ENCODE data around the gene R3HDM2. TPM values are rescaled to one million over a fixed set of nuclear protein-coding genes. Genes with fewer than 3 reads are reported as not detected.

The R3HDM2 gene
- total and polyA plus RNA-seq, 2 donors (not counting 1 experiment from before 2014, with no cell fraction given) = 104 to 129 TPM

DNA sequence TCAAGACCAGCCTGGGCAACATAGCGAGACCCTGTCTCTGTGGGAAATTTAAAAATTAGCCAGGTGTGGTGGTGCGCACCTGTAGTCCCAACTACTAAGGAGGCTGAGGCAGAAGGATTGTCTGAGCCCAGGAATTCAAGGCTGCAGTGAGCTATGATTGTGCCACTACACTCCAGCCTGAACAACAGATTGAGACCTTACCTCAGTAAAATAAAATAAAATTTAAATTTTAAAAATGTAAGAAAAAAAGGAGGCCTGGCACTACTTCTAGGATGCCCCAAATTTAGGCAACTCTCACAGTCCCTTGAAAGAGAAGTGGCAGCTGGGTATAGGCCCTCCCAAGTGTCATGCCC lies 23.3 kb upstream of the R3HDM2 start:
- peaks cover 4% of the 10 kb centered on the region for H3K27me3 Mint-ChIP-seq
- intact Hi-C loops (cut with micrococcal nuclease) = loop anchor here (10.0 kb wide), 1 partner anchor 301 kb away; the partner anchor contains the start of genes CDK4 and MARCHF9
- H3K27ac ChIP-seq (ENCODE audit: low read length in 2 of 2) = no peak overlapping the region
- no peak overlapping the region for H3K4me3 Mint-ChIP-seq
- H3K9ac ChIP-seq (ENCODE audit: low read length) = no peak overlapping the region
- no peaks in the 10 kb centered on the region for H3K27me3 ChIP-seq (replicated peaks in 1 of 4; ENCODE audit: control extremely low read depth in 1 of 4, control insufficient read depth in 3 of 4, insufficient read depth in 4 of 4, low read length in 3 of 4)
- no peak overlapping the region for H2AFZ ChIP-seq (ENCODE audit: insufficient read depth, low read depth, low read length, poor library complexity, severe bottlenecking)
- peaks cover 14 to 18% of the 10 kb centered on the region in 2 donors for H3K4me1 ChIP-seq (ENCODE audit: control insufficient read depth in 2 of 2, insufficient read depth in 2 of 2, low read length in 2 of 2)
- H3K36me3 ChIP-seq (replicated peaks in 1 of 2; ENCODE audit: control extremely low read depth in 1 of 2, control insufficient read depth in 1 of 2, extremely low read depth in 1 of 2, insufficient read depth in 2 of 2, low read length in 1 of 2) = no peaks in the 10 kb centered on the region
- H4K20me1 ChIP-seq (ENCODE audit: control insufficient read depth, insufficient read depth, low read length, poor library complexity, severe bottlenecking) = no peaks in the 10 kb centered on the region
- H3K27ac Mint-ChIP-seq = no peak overlapping the region
- TF ChIP-seq, protein P1, sequence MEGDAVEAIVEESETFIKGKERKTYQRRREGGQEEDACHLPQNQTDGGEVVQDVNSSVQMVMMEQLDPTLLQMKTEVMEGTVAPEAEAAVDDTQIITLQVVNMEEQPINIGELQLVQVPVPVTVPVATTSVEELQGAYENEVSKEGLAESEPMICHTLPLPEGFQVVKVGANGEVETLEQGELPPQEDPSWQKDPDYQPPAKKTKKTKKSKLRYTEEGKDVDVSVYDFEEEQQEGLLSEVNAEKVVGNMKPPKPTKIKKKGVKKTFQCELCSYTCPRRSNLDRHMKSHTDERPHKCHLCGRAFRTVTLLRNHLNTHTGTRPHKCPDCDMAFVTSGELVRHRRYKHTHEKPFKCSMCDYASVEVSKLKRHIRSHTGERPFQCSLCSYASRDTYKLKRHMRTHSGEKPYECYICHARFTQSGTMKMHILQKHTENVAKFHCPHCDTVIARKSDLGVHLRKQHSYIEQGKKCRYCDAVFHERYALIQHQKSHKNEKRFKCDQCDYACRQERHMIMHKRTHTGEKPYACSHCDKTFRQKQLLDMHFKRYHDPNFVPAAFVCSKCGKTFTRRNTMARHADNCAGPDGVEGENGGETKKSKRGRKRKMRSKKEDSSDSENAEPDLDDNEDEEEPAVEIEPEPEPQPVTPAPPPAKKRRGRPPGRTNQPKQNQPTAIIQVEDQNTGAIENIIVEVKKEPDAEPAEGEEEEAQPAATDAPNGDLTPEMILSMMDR (IDR thresholded peaks at IDR 0.05) = no peak
- TF ChIP-seq EZH2 (IDR thresholded peaks at IDR 0.05; ENCODE audit: borderline replicate concordance, insufficient read depth, low read depth, low read length, poor library complexity, severe bottlenecking) = no peak
- ATAC-seq (ENCODE audit: low read depth) (no peak), DNase-seq (no peak)
- ChIA-PET CTCF (interaction anchor here (0.7 to 6.9 kb wide), 10 partner anchors 10 to 240 kb away, joined by 3 to 126 read pairs (median 6); no protein-coding TSS in a partner anchor), POLR2A (no interaction called here)
- no peak overlapping the region for H3K4me2 ChIP-seq (replicated peaks; ENCODE audit: low read depth, low read length, poor library complexity, severe bottlenecking)
- H3K4me3 ChIP-seq (ENCODE audit: control extremely low read depth in 1 of 5, extremely low read depth in 1 of 5, insufficient read depth in 1 of 5, low read depth in 2 of 5, low read length in 4 of 5) = no peak overlapping the region
- no peaks in the 10 kb centered on the region for H3K9me3 Mint-ChIP-seq (ENCODE audit: insufficient read depth)
- H3K9me3 ChIP-seq (ENCODE audit: control extremely low read depth in 1 of 3, control insufficient read depth in 2 of 3, insufficient read depth in 1 of 3, low read length in 2 of 3) = no peaks in the 10 kb centered on the region
- H3K4me1 Mint-ChIP-seq = peaks cover 25% of the 10 kb centered on the region
- H3K79me2 ChIP-seq (ENCODE audit: control insufficient read depth, insufficient read depth, low read length) = no peaks in the 10 kb centered on the region
- 94% methylated on average over 2 of the region's 2 CpGs for WGBS (ENCODE audit: insufficient coverage)

DNA sequence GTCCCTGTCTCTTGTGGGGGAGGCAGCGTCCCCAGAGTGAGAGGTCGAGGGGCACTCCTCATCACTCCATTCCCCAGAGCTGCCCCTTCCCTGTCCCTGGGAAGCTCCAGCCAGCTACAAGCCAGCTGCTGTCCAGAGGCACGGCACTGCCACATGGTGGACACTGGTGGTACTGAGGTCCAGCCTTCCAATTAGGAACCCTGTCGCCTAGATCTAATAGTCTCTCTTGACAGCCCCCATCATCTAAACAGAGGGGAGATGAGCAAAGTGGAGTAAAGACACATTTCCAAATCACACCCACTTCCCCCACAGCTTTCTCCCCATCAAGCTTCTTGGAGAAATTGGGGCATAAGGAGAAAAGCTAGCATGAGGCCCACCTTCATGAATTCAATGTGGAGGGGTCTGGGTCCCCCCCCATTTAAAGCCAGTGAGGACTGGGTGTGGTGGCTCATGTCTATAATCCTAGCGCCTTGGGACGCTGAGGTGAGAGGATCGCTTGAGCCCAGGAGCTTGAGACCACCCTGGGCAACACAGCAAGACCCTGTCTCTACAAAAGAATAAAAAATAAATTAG lies 22.2 kb upstream of the R3HDM2 start:
- Histone ChIP-seq H3K9ac (ENCODE audit: low read length) (no peak overlapping the region), H2AFZ (ENCODE audit: insufficient read depth, low read depth, low read length, poor library complexity, severe bottlenecking) (no peak overlapping the region)

More for the DNA sequence above, 22.2 kb upstream of the R3HDM2 start:
- Histone ChIP-seq H3K4me2 (replicated peaks; ENCODE audit: low read depth, low read length, poor library complexity, severe bottlenecking) (no peak overlapping the region), H4K20me1 (ENCODE audit: control insufficient read depth, insufficient read depth, low read length, poor library complexity, severe bottlenecking) (no peaks in the 10 kb centered on the region), H3K27me3 (replicated peaks in 1 of 4; ENCODE audit: control extremely low read depth in 1 of 4, control insufficient read depth in 3 of 4, insufficient read depth in 4 of 4, low read length in 3 of 4) (no peaks in the 10 kb centered on the region), H3K27ac (ENCODE audit: low read length in 2 of 2) (no peak overlapping the region), H3K4me3 (ENCODE audit: control extremely low read depth in 1 of 5, extremely low read depth in 1 of 5, insufficient read depth in 1 of 5, low read depth in 2 of 5, low read length in 4 of 5) (no peak overlapping the region), H3K9me3 (ENCODE audit: control extremely low read depth in 1 of 3, control insufficient read depth in 2 of 3, insufficient read depth in 1 of 3, low read length in 2 of 3) (no peaks in the 10 kb centered on the region), H3K36me3 (replicated peaks in 1 of 2; ENCODE audit: control extremely low read depth in 1 of 2, control insufficient read depth in 1 of 2, extremely low read depth in 1 of 2, insufficient read depth in 2 of 2, low read length in 1 of 2) (no peaks in the 10 kb centered on the region), H3K79me2 (ENCODE audit: control insufficient read depth, insufficient read depth, low read length) (no peaks in the 10 kb centered on the region), H3K4me1 (ENCODE audit: control insufficient read depth in 2 of 2, insufficient read depth in 2 of 2, low read length in 2 of 2) (peaks cover 7 to 10% of the 10 kb centered on the region in 2 donors)
- peak; percentile 61 for DNase-seq
- intact Hi-C loops (cut with micrococcal nuclease) = loop anchor here (1.0 to 10.0 kb wide), 2 partner anchors 190 to 302 kb away; partner anchors contain the start of genes CDK4 and MARCHF9
- Mint-ChIP-seq H3K4me1 (peaks cover 15% of the 10 kb centered on the region), H3K9me3 (ENCODE audit: insufficient read depth) (no peaks in the 10 kb centered on the region), H3K27me3 (peaks cover 4% of the 10 kb centered on the region), H3K27ac (peak overlapping the region; percentile 11), H3K4me3 (no peak overlapping the region)
- no peak for TF ChIP-seq EZH2 (IDR thresholded peaks at IDR 0.05; ENCODE audit: borderline replicate concordance, insufficient read depth, low read depth, low read length, poor library complexity, severe bottlenecking)
- TF ChIP-seq, protein P1 (IDR thresholded peaks at IDR 0.05) = peak; percentile 72
- ATAC-seq (ENCODE audit: low read depth) = peak; percentile 55
- ChIA-PET CTCF (interaction anchor here (0.7 to 6.9 kb wide), 31 partner anchors 8 to 380 kb away, joined by 3 to 126 read pairs (median 5); partner anchors contain the start of gene INHBC), POLR2A (no interaction called here)
- 16% methylated on average over 2 of the region's 7 CpGs for WGBS (ENCODE audit: insufficient coverage)

Data from B cell (primary cell).